ENCODE data around the gene ZNF579.
"Not testable (repeated sequence)": the region's sequence is repeated elsewhere in the genome, so short reads cannot be mapped to it uniquely, and the experiment has no call there.

The ZNF579 gene

DNA sequence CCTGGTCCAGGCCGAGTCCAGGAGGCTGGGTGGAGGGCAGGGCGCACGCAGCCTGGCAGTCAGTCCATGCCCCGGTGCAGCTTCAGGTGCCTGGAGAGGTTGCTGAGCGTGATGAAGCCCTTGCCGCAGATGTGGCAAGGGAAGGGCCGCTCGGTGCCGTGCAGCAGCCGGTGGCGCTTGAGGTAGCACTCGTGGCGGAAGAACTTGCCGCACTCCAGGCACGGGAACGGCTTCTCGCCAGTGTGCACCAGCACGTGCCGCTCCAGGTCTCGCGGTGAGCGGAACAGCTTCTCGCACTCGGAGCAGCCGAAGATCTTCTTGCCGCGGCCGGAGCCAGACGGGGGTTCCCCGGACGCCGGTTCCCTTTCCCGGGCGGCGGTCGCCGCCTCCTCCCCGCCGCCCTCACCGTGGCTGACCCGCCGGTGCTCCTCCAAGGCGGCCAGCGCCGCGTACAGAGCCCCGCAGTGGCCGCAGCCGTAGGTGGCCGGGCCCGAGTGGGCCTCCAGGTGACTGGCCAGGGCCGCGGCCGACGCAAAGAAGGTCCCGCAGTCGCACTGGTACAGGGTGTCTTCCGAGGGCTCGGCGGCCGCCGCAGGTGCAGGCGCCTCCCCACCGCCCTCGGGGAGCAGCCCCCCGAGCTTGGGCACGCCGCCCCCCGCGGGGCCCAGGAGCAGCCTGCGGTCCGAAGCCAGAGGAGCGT lies 11.9 kb upstream of the ZNF579 start:
- DNase-seq = no peak

DNA sequence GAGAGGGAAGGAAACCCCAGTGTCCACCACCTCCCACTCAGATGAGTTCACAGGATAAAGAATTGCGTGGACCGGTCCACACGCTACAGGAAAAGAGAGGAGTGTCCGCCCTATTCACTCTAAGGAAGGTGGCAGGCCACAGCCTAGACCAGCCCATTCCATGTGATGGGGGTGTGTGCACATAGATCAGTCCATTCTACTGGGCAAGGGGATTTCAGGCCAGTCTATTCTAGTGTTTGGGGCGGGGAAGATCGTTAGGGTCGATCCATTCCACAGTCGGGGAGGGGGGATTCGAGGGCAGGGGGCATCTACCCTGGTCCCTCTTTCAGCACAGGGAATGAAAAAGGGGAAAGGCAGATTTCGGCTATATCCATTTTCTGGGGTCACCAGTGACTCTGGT lies 10.9 kb upstream of the ZNF579 start:
- DNase-seq = no peak

DNA sequence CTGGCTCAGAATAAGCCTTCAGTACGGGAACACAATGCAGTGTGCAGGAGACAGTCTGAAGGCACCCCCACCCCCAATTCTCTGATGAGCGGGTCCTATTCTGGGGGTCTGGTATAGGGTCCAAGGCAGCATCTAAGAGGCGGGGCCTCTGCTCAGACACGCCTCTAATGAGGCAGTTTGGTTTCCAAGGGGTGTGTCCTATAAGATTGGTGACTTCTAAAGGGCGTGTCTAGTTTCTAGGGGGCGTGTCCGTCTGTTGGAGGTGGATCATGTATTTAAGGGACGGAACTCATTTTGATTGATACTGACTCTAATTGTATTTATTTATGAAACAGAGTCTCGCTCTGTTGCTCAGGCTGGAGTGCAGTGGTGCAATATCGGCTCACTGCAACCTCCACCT lies 10.0 kb upstream of the ZNF579 start:
- peak in 1 of 2 experiments; percentile 26 for DNase-seq

DNA sequence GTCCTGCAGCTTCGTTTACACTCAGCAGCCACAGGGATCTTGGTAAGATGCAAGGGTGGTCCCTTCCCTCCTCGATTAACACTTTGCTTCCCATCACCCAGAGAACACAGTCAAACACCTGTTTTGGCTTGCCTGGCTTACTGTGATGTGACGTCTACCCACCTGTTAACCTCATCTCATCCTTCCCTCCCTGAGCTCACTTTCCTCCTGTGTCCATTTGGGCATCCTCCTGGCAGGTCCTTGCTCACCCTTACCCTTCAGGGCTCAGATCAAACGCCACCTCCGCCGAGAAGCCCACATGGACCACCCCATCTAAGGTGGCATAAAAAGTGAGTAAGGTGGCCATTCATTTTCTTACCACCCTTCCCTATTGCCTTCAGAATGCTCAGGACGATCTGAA lies 9.5 kb upstream of the ZNF579 start:
- DNase-seq = no peak

DNA sequence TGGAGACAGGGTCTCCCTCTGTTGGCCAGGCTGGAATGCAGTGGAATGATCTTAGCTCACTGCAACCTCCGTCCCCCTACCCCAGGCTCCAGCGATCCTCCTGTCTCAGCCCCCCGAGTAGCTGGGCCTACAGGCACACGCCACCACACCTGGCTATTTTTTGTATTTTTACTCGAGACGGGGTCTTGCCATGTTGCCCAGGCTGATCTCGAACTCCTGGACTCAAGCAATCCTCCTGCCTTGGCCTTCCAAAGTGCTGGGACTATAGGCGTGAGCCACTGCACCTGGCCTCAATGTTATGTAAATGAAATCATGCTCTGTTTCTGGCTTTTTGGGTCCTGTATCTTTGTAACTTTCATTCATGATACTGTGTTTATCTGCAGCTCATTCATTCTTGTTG lies 8.1 kb upstream of the ZNF579 start:
- no peak for DNase-seq

DNA sequence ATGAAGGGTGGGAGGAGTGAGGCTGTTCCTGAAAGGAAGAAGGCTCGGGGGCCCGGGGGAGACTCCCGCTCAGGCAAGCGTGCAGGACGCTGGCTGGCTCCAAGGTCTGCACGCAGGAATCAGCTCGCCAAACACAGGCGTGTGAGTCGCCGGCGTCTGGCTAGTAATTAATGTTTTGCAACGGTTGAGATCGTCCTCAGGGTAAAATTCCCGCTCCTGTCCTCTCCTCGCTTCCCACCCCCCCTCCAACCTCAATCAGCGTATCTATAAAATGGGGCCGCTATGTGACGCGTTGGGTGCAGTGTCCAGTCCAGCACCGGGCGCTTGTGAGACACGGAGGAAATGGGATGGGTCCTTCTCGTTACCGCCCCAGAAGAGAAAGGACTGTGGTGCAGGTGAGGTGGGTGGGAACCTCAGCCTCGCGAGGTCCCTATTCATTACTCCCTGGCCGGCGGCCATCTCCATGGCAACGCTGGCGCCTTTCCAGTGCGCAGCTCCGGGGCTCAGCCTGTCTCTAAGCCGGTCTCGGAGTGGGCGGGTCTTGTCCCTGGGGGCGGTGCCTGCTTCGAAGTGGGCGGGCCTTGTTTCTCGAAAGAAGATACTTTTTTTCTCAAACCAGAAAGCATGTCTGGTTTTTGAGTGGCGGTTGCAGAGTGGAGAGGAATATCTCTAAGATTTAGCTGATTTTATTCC lies 6.5 kb upstream of the ZNF579 start:
- DNase-seq = peak in 1 of 2 experiments; percentile 27

DNA sequence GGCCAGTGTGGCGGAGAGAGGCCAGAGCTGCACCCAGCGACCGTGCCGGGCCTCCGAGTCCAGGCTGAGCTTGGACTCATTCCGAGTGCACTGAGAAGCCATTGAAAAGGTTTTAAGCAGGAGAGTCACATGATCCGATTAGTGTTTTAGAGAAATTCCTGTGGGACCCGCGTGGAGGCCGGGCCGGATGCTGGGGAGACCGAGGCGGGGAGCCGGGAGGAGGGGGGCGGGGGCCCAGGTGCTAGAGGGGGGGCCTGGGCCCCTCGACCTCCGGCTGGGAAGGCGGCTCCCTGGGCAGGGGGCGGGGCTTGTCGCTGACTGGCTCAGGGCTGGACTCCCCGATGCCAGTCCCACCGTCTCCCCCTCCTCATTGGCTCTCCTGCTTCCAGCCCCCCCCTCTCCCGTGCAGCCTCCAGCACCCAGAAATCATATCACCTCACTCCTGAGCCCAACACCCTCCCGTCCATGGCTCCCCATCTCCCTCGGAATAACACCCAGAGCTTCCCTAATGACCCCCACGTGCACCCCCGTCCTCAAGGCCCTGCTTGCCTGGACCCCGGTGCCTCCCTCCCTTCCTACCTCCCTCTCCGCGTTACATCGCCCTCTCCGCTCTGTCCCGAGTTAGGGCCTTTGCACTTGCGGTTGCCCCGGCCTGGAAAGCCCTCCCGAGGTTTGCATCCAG lies 5.2 kb upstream of the ZNF579 start:
- DNase-seq = no peak

DNA sequence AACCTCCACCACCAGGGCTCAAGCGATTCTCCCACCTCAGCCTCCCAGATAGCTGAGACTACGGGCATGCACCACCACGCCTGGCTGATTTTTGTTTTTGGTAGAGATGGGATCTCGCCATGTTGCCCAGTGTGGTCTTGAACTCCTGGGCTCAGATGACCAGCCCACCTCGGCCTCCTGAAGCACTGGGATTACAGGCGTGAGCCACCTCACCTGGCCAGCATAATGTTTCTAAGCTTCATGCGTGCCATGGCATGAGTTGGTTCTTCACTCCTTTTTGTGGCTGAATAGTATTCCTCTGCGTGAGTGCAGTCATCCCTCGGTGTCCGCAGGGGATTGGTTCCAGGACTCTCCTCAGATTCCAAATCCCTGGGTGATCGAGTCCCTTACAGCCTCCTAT lies 4.2 kb upstream of the ZNF579 start:
- no peak for DNase-seq

DNA sequence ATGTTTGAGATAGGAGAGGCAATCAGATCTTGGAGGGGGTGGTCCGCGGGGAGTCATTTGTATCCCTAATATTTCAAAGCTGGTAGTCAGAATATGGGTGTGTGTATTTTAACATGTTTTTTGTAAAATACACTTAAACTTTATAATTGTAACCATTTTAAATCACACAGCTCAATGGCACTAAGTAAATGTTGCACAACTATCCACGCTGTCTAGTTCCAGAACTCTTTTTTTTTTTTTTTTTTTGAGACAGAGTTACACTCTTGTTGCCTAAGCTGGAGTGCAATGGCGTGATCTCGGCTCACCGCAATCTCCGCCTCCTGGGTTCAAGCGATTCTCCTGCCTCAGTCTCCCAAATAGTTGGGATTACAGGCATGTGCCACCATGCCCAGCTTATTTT lies 3.2 kb upstream of the ZNF579 start:
- DNase-seq = not testable (repeated sequence)

DNA sequence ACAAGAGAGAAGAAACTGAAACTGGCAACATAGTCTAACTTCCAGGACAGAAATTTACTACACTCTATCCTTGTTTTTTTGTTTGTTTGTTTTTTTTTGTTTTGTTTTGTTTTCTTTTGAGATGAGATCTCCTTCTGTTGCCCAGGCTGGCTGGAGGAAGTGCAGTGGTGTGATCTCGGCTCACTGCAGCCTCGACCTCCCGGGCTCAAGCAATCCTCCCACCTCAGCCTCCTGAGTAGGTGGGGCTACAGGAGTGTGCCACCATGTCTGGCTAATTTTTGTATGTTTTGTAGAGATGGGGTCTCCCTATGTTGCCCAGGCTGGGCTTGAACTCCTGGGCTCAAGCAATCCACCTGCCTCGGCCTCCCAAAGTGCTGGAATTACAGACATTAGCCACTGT lies 1.6 kb upstream of the ZNF579 start:
- not testable (repeated sequence) for DNase-seq

DNA sequence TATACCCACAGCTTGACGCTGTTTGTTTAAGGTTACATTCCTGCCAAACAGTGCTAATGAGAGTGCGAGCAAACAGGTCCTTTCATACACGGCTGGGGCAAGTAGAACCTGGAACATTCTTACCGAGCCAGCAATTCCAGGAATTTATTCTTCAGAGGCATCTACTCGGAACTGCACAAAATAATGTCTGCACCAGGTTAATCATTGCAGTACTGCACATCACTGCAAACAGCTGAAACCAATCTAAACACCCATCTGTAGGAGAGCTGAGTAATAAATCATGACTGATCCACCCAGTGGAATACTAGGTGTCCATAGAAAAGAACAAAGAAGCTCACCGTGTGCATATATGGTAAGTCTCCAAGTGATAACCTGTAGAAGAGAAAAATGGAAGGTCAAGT lies 1.2 kb upstream of the ZNF579 start:
- no peak for DNase-seq

DNA sequence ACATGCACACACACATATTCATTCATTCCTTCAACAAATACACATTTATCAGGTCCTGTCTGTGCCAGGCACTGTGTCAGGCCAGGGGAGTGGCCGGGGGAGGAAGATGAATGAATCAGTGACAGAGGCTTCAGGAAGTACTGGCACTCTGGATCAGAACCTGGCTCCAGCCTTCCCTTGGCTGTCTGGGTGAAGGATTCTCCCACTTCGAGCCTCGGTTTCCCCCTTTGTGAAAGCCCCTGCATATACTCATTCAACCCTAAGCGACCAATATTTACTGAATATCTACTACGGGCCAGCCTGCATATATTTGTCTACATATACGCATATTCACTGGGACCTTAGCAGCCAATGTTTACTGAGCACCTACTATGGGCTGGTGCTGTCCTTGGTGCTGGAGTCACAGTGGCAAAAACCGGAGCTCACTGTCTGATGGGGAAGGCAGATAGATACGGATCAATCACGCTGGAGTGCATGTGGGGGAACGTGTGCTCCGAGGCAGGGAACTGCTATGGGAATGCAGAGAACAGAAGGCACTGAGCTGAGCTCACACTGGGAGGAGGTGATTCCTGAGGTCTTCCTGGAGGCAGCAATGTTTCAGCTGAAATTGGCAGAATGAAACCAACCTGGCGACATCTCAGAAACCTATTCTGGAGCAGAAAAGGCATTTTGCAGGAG lies 636 bp upstream of the ZNF579 start:
- DNase-seq = no peak

DNA sequence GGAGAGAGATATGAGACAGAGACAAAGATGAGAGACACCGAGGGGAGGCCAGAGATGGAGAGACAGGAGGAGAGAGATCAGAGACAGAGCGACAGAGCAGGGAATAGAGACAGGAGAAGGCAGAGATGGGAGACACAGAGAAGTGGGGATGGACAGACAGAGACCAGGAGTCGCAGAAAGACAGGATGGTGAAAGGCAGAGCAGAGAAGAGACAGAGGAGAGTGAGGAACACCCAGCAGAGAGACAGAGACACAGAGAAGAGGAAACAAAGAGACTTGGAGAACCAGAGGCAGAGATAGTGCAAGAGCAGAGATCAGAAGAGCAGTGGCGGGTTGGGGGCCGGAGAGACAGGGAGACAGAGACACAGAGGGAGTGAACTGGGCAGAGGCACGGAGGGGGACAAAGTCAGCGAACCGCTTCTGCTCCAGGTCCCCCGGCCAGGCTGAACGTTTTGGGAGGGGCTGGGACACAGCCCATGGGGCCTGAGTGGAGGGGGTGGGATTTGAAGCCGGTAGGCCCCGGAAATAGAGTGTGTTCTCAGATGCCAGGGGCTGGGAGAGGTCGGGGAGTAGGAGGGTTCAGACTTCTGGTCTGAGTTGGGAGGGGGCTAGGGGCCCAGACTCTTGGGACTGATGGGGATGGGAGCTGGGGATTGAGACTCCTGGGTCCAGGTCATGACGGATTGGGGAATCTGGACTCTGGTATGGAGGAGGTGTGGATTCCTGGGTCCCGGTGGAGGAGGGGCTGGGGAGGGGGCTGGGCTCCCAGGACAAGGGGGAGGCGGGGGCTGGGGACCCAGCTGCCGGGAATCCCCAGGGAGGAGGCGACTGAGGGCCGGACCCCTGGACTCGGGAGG lies 654 bp downstream of the ZNF579 start:
- DNase-seq = no peak

DNA sequence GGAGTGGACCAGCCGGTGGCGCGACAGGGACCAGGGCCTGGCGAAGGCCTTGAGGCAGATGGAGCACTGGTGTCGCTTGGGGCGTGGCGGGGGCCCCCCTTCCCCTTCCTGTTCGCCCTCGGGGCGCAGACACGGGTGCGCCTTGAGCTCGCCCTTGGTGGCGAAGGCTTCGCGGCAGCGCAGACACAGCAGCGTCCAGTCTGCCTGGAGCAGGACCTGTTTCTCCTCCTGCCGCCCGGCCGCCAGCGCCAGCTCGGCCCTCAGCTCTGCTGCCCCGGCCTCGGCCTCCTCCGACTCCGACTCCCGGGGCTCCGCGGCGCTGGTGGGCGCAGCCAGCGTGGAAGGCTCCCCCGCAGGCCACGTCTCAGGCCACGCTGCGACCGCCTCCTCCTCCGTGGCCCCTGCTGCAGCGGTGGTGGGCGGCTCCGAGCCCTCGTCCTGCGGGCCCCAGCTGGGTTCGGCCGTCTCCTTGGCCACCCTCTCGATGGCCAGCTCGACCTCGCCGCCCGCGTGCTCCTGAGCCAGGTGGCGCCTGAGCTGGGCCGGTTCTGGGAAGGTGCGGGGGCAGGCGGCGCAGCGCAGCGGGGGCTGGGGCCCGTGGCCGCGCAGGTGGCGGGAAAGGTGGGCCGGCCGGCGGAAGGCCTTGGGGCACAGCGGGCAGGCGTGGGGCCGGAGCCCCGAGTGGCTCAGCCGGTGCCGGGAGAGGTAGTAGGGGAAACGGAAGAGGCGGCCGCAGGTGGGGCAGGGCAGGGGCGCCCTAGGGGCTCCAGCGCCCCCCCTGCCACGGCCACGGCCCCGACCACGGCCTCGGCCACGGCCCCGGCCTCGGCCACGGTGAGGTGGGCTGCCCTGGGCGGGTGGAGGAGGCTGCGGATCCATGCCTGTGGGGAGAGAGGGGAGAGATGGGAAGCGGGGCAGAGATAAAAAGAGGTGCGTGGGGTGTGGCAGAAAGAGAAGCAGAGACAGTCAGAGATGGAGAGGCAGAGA lies 1.6 kb downstream of the ZNF579 start:
- DNase-seq = no peak

DNA sequence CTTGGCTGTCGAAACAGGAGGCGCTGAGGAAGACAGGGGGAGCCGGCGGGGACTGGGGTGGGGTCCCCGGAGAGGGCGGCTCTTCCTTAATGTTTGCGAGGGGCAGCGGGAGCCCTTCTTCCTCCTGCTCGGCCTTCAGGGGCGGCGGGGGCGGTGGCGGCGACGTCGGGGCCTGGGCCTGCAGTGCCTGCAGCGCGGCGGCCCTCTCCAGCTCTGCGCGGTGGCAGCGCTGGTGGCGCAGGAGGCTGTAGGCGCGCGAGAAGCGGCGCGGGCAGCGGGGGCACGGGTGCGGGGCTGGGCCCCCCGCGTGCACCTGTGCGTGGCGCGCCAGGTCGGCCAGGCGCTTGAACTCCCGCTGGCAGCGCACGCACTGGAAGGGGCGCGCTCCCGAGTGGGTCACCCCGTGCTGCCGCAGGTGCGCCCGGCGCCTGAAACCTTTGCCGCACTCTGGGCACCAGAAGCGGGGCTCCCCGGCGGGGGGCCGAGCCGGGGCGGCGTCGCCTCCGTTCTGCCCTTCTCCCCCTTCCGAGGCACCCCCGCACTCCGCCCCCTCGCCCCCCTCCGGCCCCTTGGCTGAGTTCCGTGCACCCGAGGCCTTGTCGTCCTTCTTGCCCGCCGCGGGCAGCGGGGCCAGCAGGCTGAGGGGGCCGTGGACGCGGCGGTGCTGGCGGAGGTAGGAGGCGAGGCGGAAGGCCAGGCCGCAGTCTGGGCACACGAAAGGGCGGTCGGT lies 2.5 kb downstream of the ZNF579 start:
- DNase-seq = no peak

DNA sequence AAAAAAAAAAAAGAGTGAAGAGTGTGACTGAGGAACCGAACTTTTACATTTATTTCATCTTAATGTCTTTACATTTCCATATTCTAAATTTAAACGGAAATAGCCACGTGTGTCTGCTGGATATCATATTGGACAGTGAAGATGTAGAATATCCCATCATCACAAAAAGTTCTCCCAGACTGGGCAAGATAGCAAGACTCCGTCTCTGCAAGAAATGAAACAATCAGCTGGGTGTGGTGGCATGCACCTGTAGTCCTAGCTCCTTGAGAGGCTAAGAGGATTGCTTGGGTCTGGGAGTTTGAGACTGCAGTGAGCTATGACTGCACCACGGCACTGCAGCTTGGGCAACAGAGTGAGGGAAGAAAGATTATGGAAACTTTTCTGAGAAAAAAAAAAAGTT lies 3.9 kb downstream of the ZNF579 start:
- no peak for DNase-seq

DNA sequence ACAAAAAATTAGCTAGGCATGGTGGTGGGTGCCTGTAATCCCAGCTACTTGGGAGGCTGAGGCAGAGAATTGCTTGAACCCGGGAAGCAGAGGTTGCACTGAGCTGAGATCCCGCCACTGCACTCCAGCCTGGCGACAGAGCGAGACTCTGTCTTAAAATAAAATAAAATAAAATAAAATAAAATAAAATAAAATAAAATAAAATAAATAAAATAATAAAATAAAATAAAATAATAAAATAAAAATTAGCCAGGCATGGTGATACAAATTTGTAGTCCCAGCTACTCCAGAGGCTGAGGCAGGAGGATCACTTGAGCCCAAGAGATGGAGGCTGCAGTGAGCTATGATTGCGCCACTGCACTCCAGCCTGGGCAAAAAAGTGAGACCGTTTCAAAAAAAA lies 6.7 kb downstream of the ZNF579 start:
- not testable (repeated sequence) for DNase-seq

DNA sequence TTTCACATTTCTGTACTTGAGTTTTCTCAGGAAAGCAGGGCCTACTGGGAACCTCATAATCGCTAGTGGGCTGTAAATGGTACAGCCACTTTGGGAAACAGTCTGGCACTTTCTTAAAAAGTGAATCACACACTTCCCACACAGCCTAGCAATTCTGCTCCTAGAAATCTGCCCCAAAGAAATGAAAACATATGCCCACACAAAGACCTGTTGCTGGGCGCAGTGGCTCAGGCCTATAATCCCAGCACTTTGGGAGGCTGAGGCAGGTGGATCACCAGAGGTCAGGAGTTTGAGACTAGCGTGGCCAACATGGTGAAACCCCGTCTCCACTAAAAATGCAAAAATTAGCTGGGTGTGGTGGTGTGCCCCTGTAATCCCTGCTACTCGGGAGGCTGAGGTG lies 11.2 kb downstream of the ZNF579 start:
- DNase-seq = not testable (repeated sequence)

DNA sequence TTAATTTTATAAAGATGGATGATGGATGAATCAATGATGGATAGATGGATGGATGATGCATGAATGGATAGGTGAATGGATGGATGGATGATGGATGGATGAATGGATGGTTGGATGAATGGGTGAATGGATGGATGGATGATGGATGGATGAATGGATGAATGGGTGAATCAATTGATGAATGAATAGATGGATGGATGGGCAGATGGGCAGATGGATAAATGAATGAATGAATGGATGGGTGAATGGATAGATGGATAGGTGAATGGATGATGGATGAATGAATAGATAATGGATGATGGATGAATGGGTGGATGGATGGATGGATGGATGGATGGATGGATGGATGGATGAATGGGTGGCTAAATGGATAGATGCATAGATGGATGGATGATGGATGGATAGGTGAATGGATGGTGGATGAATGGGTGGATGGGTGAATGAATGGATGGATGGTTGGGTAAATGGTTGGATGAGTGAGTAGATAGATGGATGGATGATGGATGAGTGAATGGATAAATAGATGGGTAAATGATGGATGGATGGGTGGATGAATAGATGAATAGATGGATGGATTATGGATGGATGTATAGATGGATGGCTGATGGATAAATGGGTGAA lies 12.8 kb downstream of the ZNF579 start:
- no peak for DNase-seq

DNA sequence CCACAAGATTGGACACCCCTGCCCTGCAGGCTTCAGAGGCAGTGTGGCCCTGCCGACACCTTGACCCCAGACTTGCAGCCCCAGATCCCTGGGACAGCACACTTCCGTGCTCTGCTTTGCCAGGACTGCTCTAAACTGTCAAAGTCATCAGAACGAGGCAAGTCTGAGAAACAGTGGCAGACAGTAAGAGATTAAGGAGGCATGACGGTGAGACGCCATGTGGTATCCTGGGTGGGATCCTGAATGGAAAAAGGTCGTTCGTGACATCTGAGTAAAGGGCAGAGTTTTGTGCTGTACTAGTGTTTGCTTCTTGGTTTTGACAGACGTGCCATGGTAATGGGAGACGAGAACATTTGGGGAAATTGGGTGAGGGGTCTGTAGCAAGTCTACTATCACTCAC lies 13.8 kb downstream of the ZNF579 start:
- no peak for DNase-seq

All from SW 1271 (cell line).